Psoas muscle (tissue), 8 donors: ENCODE data around the gene PRKAG2. TPM values are rescaled to one million over a fixed set of nuclear protein-coding genes. Genes with fewer than 3 reads are reported as not detected.

Experiments
- ATAC-seq, 4 donors: fragments of 200-7000 bp; cut with Tn5 transposase; one replicate each; pipeline ENCODE4 v1.9.1; 2020; ENCODE audit warnings: moderate library complexity in 3 of 4, mild to moderate bottlenecking in 2 of 4
- DNase-seq, 2 donors: peaks; one replicate each; pipeline ENCODE4 v3.0.0-alpha.2; 2020
- H3K27ac ChIP-seq: fragments of 200-600 bp; one replicate; pipeline ENCODE4 v1.8.0; 2022
- H3K27me3 ChIP-seq, 3 donors: fragments of 200-600 bp in 1 of 3; one replicate each; pipeline versions ENCODE4 v1.6.1 to v1.8.0; 2013 to 2022; ENCODE audit warnings: low read length in 2 of 3, mild to moderate bottlenecking in 2 of 3, moderate library complexity in 1 of 3; ENCODE audit not compliant: insufficient read depth in 3 of 3
- H3K36me3 ChIP-seq, 2 donors: fragments of 200-600 bp in 1 of 2; one replicate each; pipeline versions ENCODE4 v1.6.1 to v1.8.0; 2013 to 2022; ENCODE audit warnings: low read depth in 1 of 2, mild to moderate bottlenecking in 1 of 2, moderate library complexity in 1 of 2; ENCODE audit not compliant: insufficient read depth in 1 of 2
- H3K4me1 ChIP-seq: fragments of 200-600 bp; one replicate; pipeline ENCODE4 v1.8.0; 2022
- H3K4me3 ChIP-seq: fragments of 200-600 bp; one replicate; pipeline ENCODE4 v1.8.0; 2022; ENCODE audit warnings: mild to moderate bottlenecking
- H3K9me3 ChIP-seq: fragments of 200-600 bp; one replicate; pipeline ENCODE4 v1.8.0; 2022
- CTCF ChIP-seq: fragments of 200-600 bp; IDR thresholded peaks from one replicate; pipeline ENCODE4 v1.8.0; 2022; ENCODE audit warnings: antibody characterized with exemption
- WGBS, 3 donors: extraction: QIAGEN DNeasy Blood & Tissue Kit; methylation state at CpG; one replicate each; pipeline versions ENCODE4 v1.1.6 to v1.1.7; 2013; 5-methylcytosine and 5-hydroxymethylcytosine counted together
- intact Hi-C, 2 donors: fragments of 100-400 bp; cut with DNase I; formaldehyde crosslinking; loops; one replicate each; pipeline versions ENCODE4 v1.11.0 to v1.14.2; 2022
- polyA plus RNA-seq, 3 donors: library from polyadenylated mRNA; stranded (reverse); fragments of 200-250 nt; gene quantifications; one replicate each; pipeline ENCODE4 v1.2.3, GENCODE V29; 2013
- total RNA-seq, 4 donors: library from RNA; stranded (reverse); fragmentation: NEBNext Ultra II Directional in 2 of 4; extraction: Animal tissue kit (Norgen Biotek cat#: 25700) in 2 of 4; gene quantifications; one replicate each; pipeline versions ENCODE4 v1.2.1 to v1.2.4, GENCODE V29; 2021 to 2023
- donor health status: healthy with polysubstance abuse.
- donor health status: DM: no; HTN: no; CAD: no; lungs with moderate emphysema.
- donor health status: Bipolar disorder and iron deficiency.
- donor health status: healthy.
- donor health status: DM: yes; HTN: yes; CAD: no.
- donor health status: DM: no; HTN: no; CAD: no.
- donor health status: DM: no; HTN: no; CAD: no.
- donor health status: DM: yes; HTN: yes; CAD: no.

PRKAG2 gene
- total and polyA plus RNA-seq, 7 donors, result 9.3 to 143 (median 19.8) TPM

GRCh38 chr7:151889406-151890354 lies 12.8 kb upstream of the PRKAG2 start:
- Histone ChIP-seq H3K4me1 (no peaks in the 10 kb centered on the region), H3K9me3 (no peaks in the 10 kb centered on the region), H3K27ac (no peak overlapping the region), H3K4me3 (no peak overlapping the region), H3K27me3 (peaks cover 0 to 33% (median 6%) of the 10 kb centered on the region in 3 donors), H3K36me3 (no peaks in the 10 kb centered on the region)
- ATAC-seq (no peak), DNase-seq (no peak)
- intact Hi-C loops, result no loop called here
- WGBS, 3 donors, result 80 to 85% (median 82%) methylated on average over 21 of the region's 21 CpGs
- TF ChIP-seq CTCF, result no peak

GRCh38 chr7:151888079-151889067 lies 11.5 kb upstream of the PRKAG2 start:
- no peak overlapping the region for H3K27ac ChIP-seq
- peaks cover 0 to 38% (median 5%) of the 10 kb centered on the region in 3 donors for H3K27me3 ChIP-seq
- DNase-seq, result no peak
- no peak for TF ChIP-seq CTCF
- 37 to 49% (median 39%) methylated on average over 24 of the region's 24 CpGs for WGBS, 3 donors
- no peaks in the 10 kb centered on the region for H3K4me1 ChIP-seq
- H3K36me3 ChIP-seq, result no peaks in the 10 kb centered on the region
- peak in 1 of 4 donors; percentile 34 for ATAC-seq
- H3K9me3 ChIP-seq, result no peaks in the 10 kb centered on the region
- H3K4me3 ChIP-seq, result no peak overlapping the region
- intact Hi-C loops, result no loop called here

GRCh38 chr7:151886783-151887182 lies 9.9 kb upstream of the PRKAG2 start:
- DNase-seq (no peak), ATAC-seq (no peak)
- no peak overlapping the region for H3K4me3 ChIP-seq
- no peaks in the 10 kb centered on the region for H3K4me1 ChIP-seq
- no peaks in the 10 kb centered on the region for H3K9me3 ChIP-seq
- intact Hi-C loops, result no loop called here
- peaks cover 0 to 36% (median 5%) of the 10 kb centered on the region in 3 donors for H3K27me3 ChIP-seq
- WGBS, 3 donors, result 81 to 85% (median 84%) methylated on average over 15 of the region's 15 CpGs
- no peaks in the 10 kb centered on the region for H3K36me3 ChIP-seq
- no peak overlapping the region for H3K27ac ChIP-seq
- TF ChIP-seq CTCF, result no peak

- TF ChIP-seq CTCF, result no peak
- DNase-seq, result no peak
- no peak for ATAC-seq
- intact Hi-C loops, result no loop called here
- WGBS, 3 donors, result 92 to 96% (median 95%) methylated on average over 7 of the region's 7 CpGs
- H3K9me3 ChIP-seq, result no peaks in the 10 kb centered on the region
- no peak overlapping the region for H3K4me3 ChIP-seq
- no peaks in the 10 kb centered on the region for H3K4me1 ChIP-seq
- H3K36me3 ChIP-seq, result no peaks in the 10 kb centered on the region
- no peak overlapping the region for H3K27ac ChIP-seq
- peaks cover 0 to 26% (median 5%) of the 10 kb centered on the region in 3 donors for H3K27me3 ChIP-seq
Measured at GRCh38 chr7:151885202-151885580, 8.3 kb upstream of the PRKAG2 start.
